OCI-LY3 (cell line): ENCODE measurements around the gene CTNND2.

Source experiments
- H2AFZ ChIP-seq: fragments of 200-600, 300-600 bp; shearing (Covaris generic); 2 replicates; pipeline ENCODE4 v1.6.0; 2014; ENCODE audit warnings: antibody characterized with exemption, low read depth, low read length
- H3K27ac ChIP-seq: fragments of 200-600, 300-600 bp; sonication (generic); 2 replicates; pipeline ENCODE4 v1.5.1; 2014; ENCODE audit warnings: mild to moderate bottlenecking, low read length, moderate library complexity, mixed read lengths
- H3K27me3 ChIP-seq: fragments of 200-600, 300-600 bp; sonication (generic); 2 replicates; pipeline ENCODE4 v1.6.1; 2014; ENCODE audit warnings: low read depth, low read length, mixed read lengths
- H3K36me3 ChIP-seq: fragments of 200-600, 300-600 bp; sonication (generic); replicated peaks from 2 replicates; pipeline ENCODE3; 2014; ENCODE audit warnings: low read depth, low read length, mixed read lengths
- H3K4me1 ChIP-seq: fragments of 300-600, 200-600 bp; sonication (generic); 2 replicates; pipeline ENCODE4 v1.6.1; 2014; ENCODE audit warnings: low read length, mixed read lengths
- H3K4me2 ChIP-seq: fragments of 200-600, 300-600 bp; sonication (generic); 2 replicates; pipeline ENCODE4 v1.6.1; 2014; ENCODE audit warnings: low read length, mixed read lengths
- H3K4me3 ChIP-seq: fragments of 300-600, 200-600 bp; sonication (generic); 2 replicates; pipeline ENCODE4 v1.5.1; 2014; ENCODE audit warnings: antibody characterized with exemption, mild to moderate bottlenecking, low read length, moderate library complexity
- H3K79me2 ChIP-seq: fragments of 300-600, 200-600 bp; shearing (Covaris generic); 2 replicates; pipeline ENCODE4 v1.6.1; 2014; ENCODE audit warnings: mild to moderate bottlenecking, low read length, mixed read lengths
- H3K9ac ChIP-seq: fragments of 300-600, 200-600 bp; shearing (Covaris generic); 2 replicates; pipeline ENCODE4 v1.6.0; 2014; ENCODE audit warnings: mild to moderate bottlenecking, low read length, moderate library complexity
- H3K9me3 ChIP-seq: fragments of 200-600, 300-600 bp; shearing (Covaris generic); 2 replicates; pipeline ENCODE4 v1.6.1; 2014; ENCODE audit warnings: low read length, mixed read lengths; ENCODE audit not compliant: insufficient read depth
- H4K20me1 ChIP-seq: fragments of 200-600, 300-600 bp; sonication (generic); 2 replicates; pipeline ENCODE4 v1.6.1; 2016; ENCODE audit warnings: low read length, mixed read lengths; ENCODE audit not compliant: insufficient read depth
- EZH2phosphoT487 ChIP-seq: fragments of 200-600 bp; shearing (Covaris generic); IDR thresholded peaks from 2 replicates; pipeline ENCODE4 v1.6.1; 2018; ENCODE audit warnings: antibody characterized with exemption, mixed run types, low read depth
- TF ChIP-seq, protein P1 (sequence below): fragments of 200-600, 300-600 bp; sonication (generic); IDR thresholded peaks from 2 replicates; pipeline ENCODE4 v1.5.1; 2014; ENCODE audit warnings: antibody characterized with exemption, low read length, low read depth

CTNND2 gene

DNA sequence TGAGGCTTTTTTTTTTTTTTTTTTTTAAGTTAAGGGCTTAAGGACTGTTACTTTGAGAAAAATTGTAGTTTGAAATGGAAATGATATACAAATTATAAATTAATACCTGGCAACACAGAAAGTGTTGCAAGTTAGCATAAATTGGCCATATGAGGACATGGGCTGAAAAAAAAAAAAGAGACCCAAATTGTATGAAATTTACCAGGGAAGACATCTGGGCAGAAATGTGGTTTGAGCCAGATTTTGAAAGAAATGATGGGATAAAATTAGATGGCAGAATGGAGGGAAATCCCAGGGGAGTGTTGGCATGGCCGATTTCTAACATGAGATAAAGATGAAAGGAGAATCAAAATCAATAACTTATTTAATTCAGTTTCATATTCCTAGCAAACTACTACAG, 472.1 kb downstream of the CTNND2 start:
- Histone ChIP-seq H3K4me1 (no peaks in the 10 kb centered on the region), H3K4me2 (no peak overlapping the region)

DNA sequence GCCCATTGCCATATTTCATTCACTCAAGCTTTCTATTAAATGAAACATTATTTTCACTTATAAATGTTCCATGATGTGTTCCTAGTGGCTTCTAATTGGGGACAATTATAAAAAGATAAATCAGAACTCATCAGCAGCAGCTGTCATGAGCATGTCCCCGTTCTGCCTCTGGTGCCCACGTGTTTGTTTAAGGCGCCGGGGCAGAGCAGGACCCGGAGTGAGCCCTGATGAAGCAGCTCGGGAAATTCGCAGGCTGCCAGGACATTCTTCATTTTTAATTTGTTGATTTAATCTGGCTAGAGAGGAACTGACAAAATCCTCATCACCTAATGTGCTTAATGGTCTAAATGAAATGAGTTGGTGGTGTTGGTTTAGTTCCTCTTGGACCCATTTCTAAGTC, 475.0 kb downstream of the CTNND2 start:
- H3K4me2 ChIP-seq: no peak overlapping the region
- H3K4me1 ChIP-seq: no peaks in the 10 kb centered on the region
- TF ChIP-seq, protein P1, sequence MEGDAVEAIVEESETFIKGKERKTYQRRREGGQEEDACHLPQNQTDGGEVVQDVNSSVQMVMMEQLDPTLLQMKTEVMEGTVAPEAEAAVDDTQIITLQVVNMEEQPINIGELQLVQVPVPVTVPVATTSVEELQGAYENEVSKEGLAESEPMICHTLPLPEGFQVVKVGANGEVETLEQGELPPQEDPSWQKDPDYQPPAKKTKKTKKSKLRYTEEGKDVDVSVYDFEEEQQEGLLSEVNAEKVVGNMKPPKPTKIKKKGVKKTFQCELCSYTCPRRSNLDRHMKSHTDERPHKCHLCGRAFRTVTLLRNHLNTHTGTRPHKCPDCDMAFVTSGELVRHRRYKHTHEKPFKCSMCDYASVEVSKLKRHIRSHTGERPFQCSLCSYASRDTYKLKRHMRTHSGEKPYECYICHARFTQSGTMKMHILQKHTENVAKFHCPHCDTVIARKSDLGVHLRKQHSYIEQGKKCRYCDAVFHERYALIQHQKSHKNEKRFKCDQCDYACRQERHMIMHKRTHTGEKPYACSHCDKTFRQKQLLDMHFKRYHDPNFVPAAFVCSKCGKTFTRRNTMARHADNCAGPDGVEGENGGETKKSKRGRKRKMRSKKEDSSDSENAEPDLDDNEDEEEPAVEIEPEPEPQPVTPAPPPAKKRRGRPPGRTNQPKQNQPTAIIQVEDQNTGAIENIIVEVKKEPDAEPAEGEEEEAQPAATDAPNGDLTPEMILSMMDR: no peak
- no peak for TF ChIP-seq EZH2phosphoT487
- H2AFZ ChIP-seq: no peak overlapping the region
- H4K20me1 ChIP-seq: no peaks in the 10 kb centered on the region
- H3K36me3 ChIP-seq: no peaks in the 10 kb centered on the region
- no peak overlapping the region for H3K9ac ChIP-seq
- no peaks in the 10 kb centered on the region for H3K9me3 ChIP-seq
- no peak overlapping the region for H3K27ac ChIP-seq
- no peak overlapping the region for H3K4me3 ChIP-seq
- H3K79me2 ChIP-seq: no peaks in the 10 kb centered on the region
- no peaks in the 10 kb centered on the region for H3K27me3 ChIP-seq

More for the DNA sequence above, 472.1 kb downstream of the CTNND2 start:
- H2AFZ ChIP-seq: no peak overlapping the region
- no peak overlapping the region for H3K27ac ChIP-seq
- H3K4me3 ChIP-seq: no peak overlapping the region
- H4K20me1 ChIP-seq: no peaks in the 10 kb centered on the region
- H3K79me2 ChIP-seq: no peaks in the 10 kb centered on the region
- H3K9me3 ChIP-seq: no peaks in the 10 kb centered on the region
- no peak for TF ChIP-seq EZH2phosphoT487
- H3K9ac ChIP-seq: no peak overlapping the region
- H3K27me3 ChIP-seq: no peaks in the 10 kb centered on the region
- H3K36me3 ChIP-seq: no peaks in the 10 kb centered on the region

DNA sequence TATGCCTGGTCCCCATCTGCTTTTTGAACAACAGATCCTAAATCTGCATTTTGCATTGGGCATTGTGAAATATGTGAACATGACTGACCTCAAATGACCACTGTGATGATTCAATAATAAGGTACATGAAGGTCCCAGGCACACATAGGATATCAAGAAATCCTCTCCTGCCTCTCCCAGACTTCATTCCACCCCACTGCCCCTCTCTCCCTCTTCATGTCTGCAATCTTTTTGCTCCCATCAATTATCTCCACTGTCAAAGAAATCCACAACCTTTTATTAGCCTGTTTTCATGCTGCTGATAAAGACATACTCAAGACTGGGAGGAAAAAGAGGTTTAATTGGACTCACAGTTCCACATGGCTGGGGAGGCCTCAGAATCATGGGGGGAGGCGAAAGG, 476.7 kb downstream of the CTNND2 start:
- Histone ChIP-seq H3K9ac (no peak overlapping the region), H3K36me3 (no peaks in the 10 kb centered on the region), H3K27ac (no peak overlapping the region), H3K4me1 (no peaks in the 10 kb centered on the region), H2AFZ (no peak overlapping the region), H4K20me1 (no peaks in the 10 kb centered on the region), H3K9me3 (no peaks in the 10 kb centered on the region), H3K27me3 (no peaks in the 10 kb centered on the region), H3K79me2 (no peaks in the 10 kb centered on the region), H3K4me2 (no peak overlapping the region), H3K4me3 (no peak overlapping the region)
- no peak for TF ChIP-seq EZH2phosphoT487
- TF ChIP-seq, protein P1: no peak

DNA sequence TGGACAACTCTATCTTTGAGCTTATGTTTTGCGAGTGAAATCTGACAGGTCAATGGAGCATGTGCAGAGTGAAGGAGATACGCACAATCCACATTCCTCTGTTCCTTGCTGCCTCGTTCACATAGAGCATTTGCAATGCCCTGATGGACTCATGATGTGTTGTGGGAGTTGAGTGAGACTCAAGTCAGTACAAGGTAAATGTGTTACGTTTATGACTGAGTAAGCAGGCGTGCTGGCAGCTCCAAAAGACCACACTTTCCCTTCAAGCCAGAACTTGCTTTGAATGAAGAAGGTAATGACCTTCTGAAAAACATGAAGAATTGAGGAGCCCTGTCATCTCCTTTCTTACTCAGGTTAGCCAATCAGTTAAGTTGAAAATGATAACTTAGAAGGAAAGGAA, 477.8 kb downstream of the CTNND2 start:
- TF ChIP-seq, protein P1: no peak
- no peak for TF ChIP-seq EZH2phosphoT487
- H3K79me2 ChIP-seq: no peaks in the 10 kb centered on the region
- no peak overlapping the region for H2AFZ ChIP-seq
- no peaks in the 10 kb centered on the region for H3K27me3 ChIP-seq
- H3K4me1 ChIP-seq: no peaks in the 10 kb centered on the region
- H3K4me2 ChIP-seq: no peak overlapping the region
- no peak overlapping the region for H3K4me3 ChIP-seq
- no peaks in the 10 kb centered on the region for H3K36me3 ChIP-seq
- no peaks in the 10 kb centered on the region for H4K20me1 ChIP-seq
- H3K9me3 ChIP-seq: no peaks in the 10 kb centered on the region
- H3K9ac ChIP-seq: no peak overlapping the region
- no peak overlapping the region for H3K27ac ChIP-seq

DNA sequence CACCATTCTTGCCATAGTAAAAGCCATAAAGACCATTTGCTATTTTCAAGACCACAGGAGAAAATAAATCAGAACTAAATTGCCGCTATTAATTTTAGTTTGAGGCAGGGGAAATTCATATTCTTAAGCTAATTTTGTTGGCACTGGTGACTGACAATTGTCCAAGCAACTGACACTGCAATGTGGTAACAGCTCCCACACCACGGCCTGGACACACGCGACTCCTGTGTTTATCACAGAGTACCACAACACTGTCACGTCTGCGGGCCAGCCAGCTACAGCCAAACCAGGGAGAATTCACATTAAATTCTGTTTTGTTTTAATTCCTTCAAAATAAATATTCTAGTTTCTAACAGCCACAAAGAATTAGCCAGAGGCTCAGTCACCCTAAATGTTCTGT, 481.9 kb downstream of the CTNND2 start:
- no peaks in the 10 kb centered on the region for H3K79me2 ChIP-seq
- no peak overlapping the region for H3K9ac ChIP-seq
- H3K4me1 ChIP-seq: no peaks in the 10 kb centered on the region
- H3K4me3 ChIP-seq: no peak overlapping the region
- H4K20me1 ChIP-seq: no peaks in the 10 kb centered on the region
- no peak overlapping the region for H3K4me2 ChIP-seq
- H3K27me3 ChIP-seq: no peaks in the 10 kb centered on the region
- TF ChIP-seq, protein P1: no peak
- TF ChIP-seq EZH2phosphoT487: no peak
- H3K36me3 ChIP-seq: no peaks in the 10 kb centered on the region
- no peaks in the 10 kb centered on the region for H3K9me3 ChIP-seq
- no peak overlapping the region for H3K27ac ChIP-seq
- no peak overlapping the region for H2AFZ ChIP-seq
